ENCODE results near the gene AQP2.

The AQP2 gene

GRCh38 chr12:49955899-49956662 is 5.5 kb downstream of the AQP2 start:
- DNase-seq (ENCODE audit: low read depth, low spot score) = no peak

- DNase-seq (ENCODE audit: low read depth, low spot score) = no peak
Measured at GRCh38 chr12:49956663-49957569, 6.4 kb downstream of the AQP2 start.

GRCh38 chr12:49957570-49957967 is 7.0 kb downstream of the AQP2 start:
- no peak for DNase-seq (ENCODE audit: low read depth, low spot score)

- DNase-seq (ENCODE audit: low read depth, low spot score) = peak; percentile 90
Measured at GRCh38 chr12:49959685-49960473, 9.3 kb downstream of the AQP2 start.

GRCh38 chr12:49960474-49961110 is 10.1 kb downstream of the AQP2 start:
- DNase-seq (ENCODE audit: low read depth, low spot score) = no peak

- DNase-seq (ENCODE audit: low read depth, low spot score) = no peak
Measured at GRCh38 chr12:49961111-49961922, 10.8 kb downstream of the AQP2 start, which contains the start of gene AQP5. Gene AQP5, plus strand, starts transcription at chr12:49961872. Its CDS starts 146 bp downstream, at chr12:49962018.

GRCh38 chr12:49961993-49962764 is 11.6 kb downstream of the AQP2 start:
- no peak for DNase-seq (ENCODE audit: low read depth, low spot score)

GRCh38 chr12:49962861-49963765 is 12.6 kb downstream of the AQP2 start:
- DNase-seq (ENCODE audit: low read depth, low spot score) = peak; percentile 88

- DNase-seq (ENCODE audit: low read depth, low spot score) = no peak
Measured at GRCh38 chr12:49963976-49964815, 13.7 kb downstream of the AQP2 start.

GRCh38 chr12:49964849-49965624 is 14.5 kb downstream of the AQP2 start:
- no peak for DNase-seq (ENCODE audit: low read depth, low spot score)

GRCh38 chr12:49965836-49966235 is 15.3 kb downstream of the AQP2 start:
- no peak for DNase-seq (ENCODE audit: low read depth, low spot score)

GRCh38 chr12:49966511-49967041 is 16.0 kb downstream of the AQP2 start:
- DNase-seq (ENCODE audit: low read depth, low spot score) = no peak

GRCh38 chr12:49967042-49967776 is 16.7 kb downstream of the AQP2 start:
- peak; percentile 93 for DNase-seq (ENCODE audit: low read depth, low spot score)

- DNase-seq (ENCODE audit: low read depth, low spot score) = no peak
Measured at GRCh38 chr12:49967777-49968250, 17.3 kb downstream of the AQP2 start.

GRCh38 chr12:49968471-49968870 is 17.9 kb downstream of the AQP2 start:
- no peak for DNase-seq (ENCODE audit: low read depth, low spot score)

- DNase-seq (ENCODE audit: low read depth, low spot score) = no peak
Measured at GRCh38 chr12:49969027-49969426, 18.5 kb downstream of the AQP2 start.

Data from astrocyte of the hippocampus (primary cell).